GM12874 (cell line): ENCODE results near the gene DENND1A.

ENCODE experiments used
- CTCF ChIP-seq: IDR thresholded peaks from 2 replicates; pipeline ENCODE4 v1.5.1; 2011; ENCODE audit warnings: low read depth, mild to moderate bottlenecking, control low read depth, low read length, moderate library complexity; ENCODE audit not compliant: insufficient read depth

Gene DENND1A

GRCh38 chr9:123359546-123359945 is 570.4 kb downstream of the DENND1A start:
- TF ChIP-seq CTCF, result no peak

- no peak for TF ChIP-seq CTCF
These were observed 570.8 kb downstream of the DENND1A start for GRCh38 chr9:123359106-123359505.

GRCh38 chr9:123358181-123358905 is 571.6 kb downstream of the DENND1A start:
- no peak for TF ChIP-seq CTCF

GRCh38 chr9:123357743-123358059 is 572.2 kb downstream of the DENND1A start:
- no peak for TF ChIP-seq CTCF

- no peak for TF ChIP-seq CTCF
These were observed 572.8 kb downstream of the DENND1A start for GRCh38 chr9:123356851-123357742.

GRCh38 chr9:123355761-123356431 is 574.0 kb downstream of the DENND1A start, which contains the start of gene CRB2:
TSS of gene CRB2 (plus strand) at chr9:123356197. CDS start at chr9:123356261, 64 bp downstream.
- no peak for TF ChIP-seq CTCF

GRCh38 chr9:123354806-123355508 is 575.0 kb downstream of the DENND1A start:
- no peak for TF ChIP-seq CTCF
